ENCODE data around the gene RCN2.
"Not testable (repeated sequence)": the region's sequence is repeated elsewhere in the genome, so short reads cannot be mapped to it uniquely, and the experiment has no call there.

The RCN2 gene

GRCh38 chr15:76935620-76936019 lies 4.1 kb downstream of the RCN2 start:
- no peak for DNase-seq

- no peak for DNase-seq
Measured at GRCh38 chr15:76936671-76937070, 5.1 kb downstream of the RCN2 start.

GRCh38 chr15:76938752-76939151 lies 7.2 kb downstream of the RCN2 start:
- DNase-seq = no peak

- DNase-seq = no peak
Measured at GRCh38 chr15:76939715-76940114, 8.2 kb downstream of the RCN2 start.

- DNase-seq = no peak
Measured at GRCh38 chr15:76941636-76942035, 10.1 kb downstream of the RCN2 start.

- DNase-seq = no peak
Measured at GRCh38 chr15:76942331-76942730, 10.8 kb downstream of the RCN2 start.

GRCh38 chr15:76945494-76946093 lies 14.0 kb downstream of the RCN2 start:
- no peak for DNase-seq

- DNase-seq = no peak
Measured at GRCh38 chr15:76947454-76947853, 15.9 kb downstream of the RCN2 start.

- DNase-seq = no peak
Measured at GRCh38 chr15:76951220-76951619, 19.7 kb downstream of the RCN2 start.

- DNase-seq = no peak
Measured at GRCh38 chr15:76953913-76954312, 22.4 kb downstream of the RCN2 start.

- DNase-seq = no peak
Measured at GRCh38 chr15:76954744-76955143, 23.2 kb downstream of the RCN2 start.

- no peak for DNase-seq
Measured at GRCh38 chr15:76961268-76962011, 29.9 kb downstream of the RCN2 start.

GRCh38 chr15:76962337-76963013 lies 30.9 kb downstream of the RCN2 start:
- no peak for DNase-seq

- DNase-seq = no peak
Measured at GRCh38 chr15:76963596-76963995, 32.0 kb downstream of the RCN2 start.

GRCh38 chr15:76964157-76964556 lies 32.6 kb downstream of the RCN2 start:
- no peak for DNase-seq

GRCh38 chr15:76966051-76966450 lies 34.5 kb downstream of the RCN2 start:
- not testable (repeated sequence) for DNase-seq

- DNase-seq = no peak
Measured at GRCh38 chr15:76967067-76967466, 35.5 kb downstream of the RCN2 start.

- DNase-seq = no peak
Measured at GRCh38 chr15:76968306-76968705, 36.8 kb downstream of the RCN2 start.

- no peak for DNase-seq
Measured at GRCh38 chr15:76972389-76973361, 41.1 kb downstream of the RCN2 start.

GRCh38 chr15:76973362-76973743 lies 41.8 kb downstream of the RCN2 start:
- DNase-seq = peak; percentile 50

- no peak for DNase-seq
Measured at GRCh38 chr15:76973906-76974305, 42.4 kb downstream of the RCN2 start.

GRCh38 chr15:76974456-76975036 lies 43.0 kb downstream of the RCN2 start:
- no peak for DNase-seq

GRCh38 chr15:76976141-76976540 lies 44.6 kb downstream of the RCN2 start:
- DNase-seq = no peak

Data from NK-92 treated with Interleukin-12 subunit alpha and Interleukin-12 subunit beta, amount 100 ng/mL, for 24 hours (cell line).